Fibroblast of lung (primary cell): ENCODE measurements around the gene SSPN. TPM values are rescaled to one million over a fixed set of nuclear protein-coding genes. Genes with fewer than 3 reads are reported as not detected.

ENCODE experiments used
- DNase-seq, 2 donors: peaks; one replicate each; pipeline versions ENCODE4 v3.0.0 to v3.0.0-alpha.2; 2010; ENCODE audit warnings: low read depth in 2 of 2
- H2AFZ ChIP-seq: 2 replicates; pipeline ENCODE4 v1.5.1; 2012; ENCODE audit warnings: low read length, control low read depth, inconsistent platforms
- H3K27ac ChIP-seq: 2 replicates; pipeline ENCODE4 v1.5.1; 2011; ENCODE audit warnings: low read length, control low read depth; ENCODE audit not compliant: insufficient read depth
- H3K27me3 ChIP-seq: 2 replicates; pipeline ENCODE4 v1.5.1; 2011; ENCODE audit warnings: mild to moderate bottlenecking, low read length; ENCODE audit not compliant: control insufficient read depth, insufficient read depth
- H3K36me3 ChIP-seq: 2 replicates; pipeline ENCODE4 v1.5.1; 2011; ENCODE audit warnings: low read length; ENCODE audit not compliant: control insufficient read depth, insufficient read depth
- H3K4me1 ChIP-seq: 2 replicates; pipeline ENCODE4 v1.5.1; 2011; ENCODE audit warnings: low read length; ENCODE audit not compliant: control insufficient read depth, insufficient read depth; ENCODE audit errors: extremely low read depth
- H3K4me2 ChIP-seq: 2 replicates; pipeline ENCODE4 v1.5.1; 2011; ENCODE audit warnings: low read length, control low read depth; ENCODE audit not compliant: insufficient read depth; ENCODE audit errors: extremely low read depth
- H3K4me3 ChIP-seq, 4 experiments: fragments of 200-600 bp in 1 of 4; sonication (generic) in 1 of 4; replicated peaks in 1 of 4; 2 replicates each; pipeline ENCODE4 v1.5.1; 2011 to 2016; ENCODE audit warnings: low read length in 4 of 4, low read depth in 3 of 4, mild to moderate bottlenecking in 3 of 4, control low read depth in 2 of 4, inconsistent platforms in 1 of 4, mixed read lengths in 1 of 4; ENCODE audit not compliant: insufficient read depth in 1 of 4; ENCODE audit errors: control extremely low read depth in 1 of 4
- H3K79me2 ChIP-seq: 2 replicates; pipeline ENCODE4 v1.5.1; 2012; ENCODE audit warnings: mild to moderate bottlenecking, low read length, inconsistent platforms; ENCODE audit not compliant: control insufficient read depth, insufficient read depth
- H3K9ac ChIP-seq: 2 replicates; pipeline ENCODE4 v1.5.1; 2011; ENCODE audit warnings: mild to moderate bottlenecking, low read length, control low read depth; ENCODE audit not compliant: insufficient read depth
- H3K9me3 ChIP-seq: 2 replicates; pipeline ENCODE4 v1.5.1; 2012; ENCODE audit warnings: low read depth, low read length; ENCODE audit not compliant: control insufficient read depth, insufficient read depth
- H4K20me1 ChIP-seq: 2 replicates; pipeline ENCODE4 v1.5.1; 2011; ENCODE audit warnings: low read length; ENCODE audit not compliant: control insufficient read depth, insufficient read depth; ENCODE audit errors: extremely low read depth
- CTCF ChIP-seq, 2 donors: IDR thresholded peaks in 1 of 2; conservative IDR thresholded peaks in 1 of 2; 1 replicate in 1 of 2; 2 replicates in 1 of 2; pipeline ENCODE4 v1.5.1; 2011 to 2012; ENCODE audit warnings: low read length in 2 of 2, control low read depth in 1 of 2, inconsistent platforms in 1 of 2, low read depth in 1 of 2, mild to moderate bottlenecking in 1 of 2
- EZH2 ChIP-seq: IDR thresholded peaks from 2 replicates; pipeline ENCODE4 v1.5.1; 2012; ENCODE audit warnings: low read length, control low read depth, mild to moderate bottlenecking; ENCODE audit errors: missing control alignments
- polyA plus RNA-seq, 2 donors: library from polyadenylated mRNA; depleted of rRNA in 1 of 2; stranded (reverse) in 1 of 2; unstranded in 1 of 2; fragments of >200 nt; gene quantifications; 2 replicates each; pipeline ENCODE4 v1.2.1, GENCODE V29; 2011 to 2012; ENCODE audit warnings: missing spikeins in 1 of 2
- total RNA-seq: library from RNA; depleted of rRNA; stranded (reverse); fragments of >200 nt; gene quantifications from 2 replicates; pipeline ENCODE4 v1.2.1, GENCODE V29; 2014

The SSPN gene
- total and polyA plus RNA-seq, 2 donors (not counting 1 experiment from before 2014, with no cell fraction given) = 18.3 to 18.5 TPM

- Histone ChIP-seq H2AFZ (no peak overlapping the region), H3K9me3 (no peaks in the 10 kb centered on the region), H4K20me1 (no peaks in the 10 kb centered on the region), H3K36me3 (no peaks in the 10 kb centered on the region), H3K9ac (no peak overlapping the region), H3K4me2 (no peak overlapping the region), H3K79me2 (no peaks in the 10 kb centered on the region), H3K4me3 (no peak overlapping the region), H3K27me3 (no peaks in the 10 kb centered on the region), H3K4me1 (peaks cover 3% of the 10 kb centered on the region), H3K27ac (no peak overlapping the region)
- DNase-seq = peak in 1 of 2 donors; percentile 31
- TF ChIP-seq EZH2 = no peak
- TF ChIP-seq CTCF (conservative IDR thresholded peaks at IDR 0.05 in 1 of 2, IDR thresholded peaks at IDR 0.05 in 1 of 2; ENCODE audit: low read depth in 1 of 2, low read length in 2 of 2) = no peak
Observed at GRCh38 chr12:26197832-26198231, 2.5 kb downstream of the SSPN start.

- peak; percentile 47 to 87 for DNase-seq
- Histone ChIP-seq H3K4me2 (no peak overlapping the region), H3K36me3 (no peaks in the 10 kb centered on the region), H3K9ac (no peak overlapping the region), H3K4me1 (peaks cover 3% of the 10 kb centered on the region), H3K9me3 (no peaks in the 10 kb centered on the region), H3K27ac (no peak overlapping the region), H3K79me2 (no peaks in the 10 kb centered on the region), H2AFZ (no peak overlapping the region), H3K4me3 (no peak overlapping the region), H4K20me1 (no peaks in the 10 kb centered on the region), H3K27me3 (no peaks in the 10 kb centered on the region)
- TF ChIP-seq EZH2 (no peak), CTCF (conservative IDR thresholded peaks at IDR 0.05 in 1 of 2, IDR thresholded peaks at IDR 0.05 in 1 of 2; ENCODE audit: low read depth in 1 of 2, low read length in 2 of 2) (no peak)
Observed at GRCh38 chr12:26198742-26199141, 3.4 kb downstream of the SSPN start.

GRCh38 chr12:26203167-26203780 lies 7.9 kb downstream of the SSPN start:
- Histone ChIP-seq H3K79me2 (no peaks in the 10 kb centered on the region), H2AFZ (no peak overlapping the region), H3K9ac (no peak overlapping the region), H3K36me3 (no peaks in the 10 kb centered on the region), H3K27ac (no peak overlapping the region), H3K4me1 (no peaks in the 10 kb centered on the region), H3K4me3 (no peak overlapping the region), H3K4me2 (no peak overlapping the region), H3K9me3 (no peaks in the 10 kb centered on the region), H4K20me1 (no peaks in the 10 kb centered on the region), H3K27me3 (no peaks in the 10 kb centered on the region)
- TF ChIP-seq EZH2 (no peak), CTCF (conservative IDR thresholded peaks at IDR 0.05 in 1 of 2, IDR thresholded peaks at IDR 0.05 in 1 of 2; ENCODE audit: low read depth in 1 of 2, low read length in 2 of 2) (no peak)
- DNase-seq = no peak
